Neural progenitor cell (in vitro differentiated cells): ENCODE measurements around the gene PAX6.

Experiments
- EZH2 ChIP-seq: fragments of 200-600 bp; sonication (generic); IDR thresholded peaks from 2 replicates; pipeline ENCODE4 v1.6.1; 2017; ENCODE audit warnings: antibody characterized with exemption, mild to moderate bottlenecking, moderate library complexity
- TF ChIP-seq, protein P1 (sequence below): fragments of 200-600 bp; sonication (generic); IDR thresholded peaks from 2 replicates; pipeline ENCODE4 v1.5.1; 2017; ENCODE audit warnings: antibody characterized with exemption, mild to moderate bottlenecking

DNA sequence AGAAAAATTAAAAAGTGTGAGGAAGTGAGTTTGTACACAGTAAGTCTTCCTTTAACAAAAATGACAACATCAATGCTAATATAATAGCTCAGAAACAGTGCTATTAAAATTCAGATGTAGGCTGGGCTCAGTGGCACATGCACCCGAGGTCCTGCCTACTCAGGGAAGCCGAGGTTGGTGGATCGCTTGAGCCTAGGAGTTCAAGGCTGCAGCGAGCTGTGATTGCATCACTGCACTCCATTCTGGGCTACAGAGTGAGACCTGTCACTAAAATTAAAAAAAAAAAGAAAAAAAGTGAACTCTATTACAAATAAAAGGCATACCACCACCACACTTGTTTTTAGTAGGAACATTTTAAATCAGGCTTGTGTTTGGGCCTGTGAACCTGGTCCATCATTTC lies 39.2 kb upstream of the PAX6 start:
- TF ChIP-seq, protein P1, sequence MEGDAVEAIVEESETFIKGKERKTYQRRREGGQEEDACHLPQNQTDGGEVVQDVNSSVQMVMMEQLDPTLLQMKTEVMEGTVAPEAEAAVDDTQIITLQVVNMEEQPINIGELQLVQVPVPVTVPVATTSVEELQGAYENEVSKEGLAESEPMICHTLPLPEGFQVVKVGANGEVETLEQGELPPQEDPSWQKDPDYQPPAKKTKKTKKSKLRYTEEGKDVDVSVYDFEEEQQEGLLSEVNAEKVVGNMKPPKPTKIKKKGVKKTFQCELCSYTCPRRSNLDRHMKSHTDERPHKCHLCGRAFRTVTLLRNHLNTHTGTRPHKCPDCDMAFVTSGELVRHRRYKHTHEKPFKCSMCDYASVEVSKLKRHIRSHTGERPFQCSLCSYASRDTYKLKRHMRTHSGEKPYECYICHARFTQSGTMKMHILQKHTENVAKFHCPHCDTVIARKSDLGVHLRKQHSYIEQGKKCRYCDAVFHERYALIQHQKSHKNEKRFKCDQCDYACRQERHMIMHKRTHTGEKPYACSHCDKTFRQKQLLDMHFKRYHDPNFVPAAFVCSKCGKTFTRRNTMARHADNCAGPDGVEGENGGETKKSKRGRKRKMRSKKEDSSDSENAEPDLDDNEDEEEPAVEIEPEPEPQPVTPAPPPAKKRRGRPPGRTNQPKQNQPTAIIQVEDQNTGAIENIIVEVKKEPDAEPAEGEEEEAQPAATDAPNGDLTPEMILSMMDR, result no peak
- TF ChIP-seq EZH2, result no peak
